GM19324 (cell line): ENCODE measurements around the gene FAM210B.
A peak's percentile ranks its signal among the peaks of the same experiment; 100 is the strongest.
"Not testable (repeated sequence)": the region's sequence is repeated elsewhere in the genome, so short reads cannot be mapped to it uniquely, and the experiment has no call there.

Experiments
- ATAC-seq: cut with Tn5 transposase; IDR thresholded peaks from one replicate; pipeline ENCODE4 v1.9.1; 2021; ENCODE audit warnings: mild to moderate bottlenecking, moderate library complexity; ENCODE audit not compliant: unreplicated experiment, low FRiP score

FAM210B gene

DNA sequence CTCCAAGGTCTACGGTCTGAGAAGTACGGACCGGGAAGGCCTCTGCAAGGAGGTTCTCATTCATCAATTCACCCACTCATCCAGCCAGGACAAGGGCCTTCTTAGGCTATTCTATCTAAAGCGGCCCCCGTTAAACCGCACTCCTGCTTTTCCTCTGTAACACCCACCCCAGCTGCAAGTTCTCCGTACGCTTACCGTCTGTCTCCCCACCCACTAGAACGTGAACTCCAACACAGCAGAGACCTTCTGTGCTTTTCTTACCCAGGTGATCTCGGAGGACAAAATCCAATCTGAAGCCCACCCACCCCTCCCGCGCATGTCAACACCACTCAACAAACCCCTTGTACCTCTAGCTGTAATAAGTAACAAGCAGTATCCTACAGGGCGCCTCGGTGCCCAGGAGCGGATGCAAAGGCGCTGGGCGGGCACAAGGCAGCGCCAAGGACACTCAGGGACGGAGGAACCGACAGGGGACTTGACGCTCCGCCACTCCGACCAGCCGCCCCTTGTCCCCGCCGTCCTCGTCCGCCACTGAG, 32.9 kb downstream of the FAM210B start:
- peak; percentile 34 for ATAC-seq

DNA sequence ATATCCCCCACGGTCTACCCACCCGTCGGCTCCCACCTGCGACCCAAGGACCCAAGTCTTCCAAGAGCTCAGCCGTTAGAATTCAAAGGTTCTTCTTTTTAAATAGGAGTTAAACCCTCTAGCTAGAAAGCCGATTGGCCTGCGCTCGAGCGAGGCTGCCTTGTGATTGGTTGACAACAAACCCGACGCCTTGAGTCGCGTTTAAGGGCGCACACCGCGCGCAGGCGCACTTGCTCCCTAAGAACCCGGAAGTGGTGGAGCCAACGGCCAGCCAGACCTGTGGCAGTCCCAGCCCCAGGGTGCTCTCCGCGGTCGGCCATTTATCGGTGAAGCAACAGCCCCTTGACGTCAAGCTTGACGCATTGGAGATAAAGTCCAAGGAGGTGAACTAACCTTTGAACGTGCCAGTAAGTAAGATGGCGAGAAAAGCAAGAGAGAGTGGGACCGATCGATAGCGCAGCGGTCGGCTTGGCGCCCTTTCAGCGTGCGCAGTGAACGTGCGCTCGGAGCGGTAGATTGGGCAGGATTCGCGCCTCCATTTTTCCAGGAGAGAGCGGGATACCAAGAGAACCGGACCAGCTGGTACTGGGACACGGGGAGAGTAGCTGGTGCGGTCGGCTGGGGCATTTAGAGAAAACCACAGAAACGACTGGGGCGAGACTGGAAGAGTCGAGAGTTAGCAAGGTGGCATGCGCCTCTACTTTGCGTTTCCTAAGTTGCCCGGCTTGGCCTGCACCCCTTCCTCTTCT, 33.5 kb downstream of the FAM210B start, which contains the start of the genes AURKA and CSTF1:
Gene AURKA (minus strand): TSS at position 84 of the 749 bp plus-strand sequence. CDS start 4,018 bp downstream, outside the sequence.
Gene CSTF1 (plus strand): TSS at position 514 of the 749 bp plus-strand sequence. CDS start 2,908 bp downstream, outside the sequence.
- ATAC-seq = peak; percentile 98

DNA sequence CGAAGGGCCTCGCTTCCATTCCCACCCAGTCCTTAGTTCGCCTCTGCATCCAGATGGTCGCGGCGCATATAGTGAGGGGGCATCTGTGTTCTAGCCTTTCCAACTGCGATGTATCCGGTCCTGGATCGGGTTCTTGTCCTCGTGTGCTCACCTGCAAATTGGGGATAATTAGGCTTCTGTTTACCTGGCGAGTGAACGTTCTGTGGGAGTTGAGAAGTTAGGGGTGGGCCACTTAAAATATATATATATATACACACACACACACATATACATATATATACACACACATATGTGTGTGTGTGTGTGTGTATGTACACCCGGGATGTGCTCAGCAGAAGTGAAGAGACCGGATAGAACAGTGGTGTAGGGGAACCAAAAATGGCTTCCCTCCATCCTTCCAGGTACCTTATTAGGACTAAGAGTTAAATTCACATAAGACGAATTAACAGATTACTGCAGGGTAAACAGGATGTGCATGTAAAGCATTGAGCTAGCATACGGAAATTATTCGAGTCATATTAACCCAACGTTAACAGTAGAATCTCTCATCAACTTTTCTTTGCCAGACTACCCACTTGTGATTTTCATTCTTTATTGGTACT, 34.2 kb downstream of the FAM210B start:
- ATAC-seq = no peak

DNA sequence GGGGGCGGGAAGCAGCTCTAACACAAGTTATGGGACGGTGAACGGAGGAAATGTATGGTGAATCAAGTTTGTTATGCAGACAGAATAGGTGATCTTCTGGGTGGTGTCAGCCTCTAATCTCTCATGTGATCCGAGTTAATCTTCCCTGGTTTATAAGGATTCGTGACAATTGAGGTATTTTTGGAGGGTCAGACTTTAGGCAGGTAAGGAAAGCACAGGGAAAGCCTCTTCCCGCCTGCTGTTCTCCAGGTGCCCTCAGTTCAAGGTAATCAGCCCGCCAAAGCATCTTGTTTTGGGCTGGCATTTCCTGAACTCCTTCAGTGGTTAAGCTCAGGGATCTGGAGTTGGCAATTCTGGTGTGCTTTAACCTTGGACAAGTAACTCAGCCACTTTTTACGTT, 34.9 kb downstream of the FAM210B start:
- ATAC-seq = no peak

DNA sequence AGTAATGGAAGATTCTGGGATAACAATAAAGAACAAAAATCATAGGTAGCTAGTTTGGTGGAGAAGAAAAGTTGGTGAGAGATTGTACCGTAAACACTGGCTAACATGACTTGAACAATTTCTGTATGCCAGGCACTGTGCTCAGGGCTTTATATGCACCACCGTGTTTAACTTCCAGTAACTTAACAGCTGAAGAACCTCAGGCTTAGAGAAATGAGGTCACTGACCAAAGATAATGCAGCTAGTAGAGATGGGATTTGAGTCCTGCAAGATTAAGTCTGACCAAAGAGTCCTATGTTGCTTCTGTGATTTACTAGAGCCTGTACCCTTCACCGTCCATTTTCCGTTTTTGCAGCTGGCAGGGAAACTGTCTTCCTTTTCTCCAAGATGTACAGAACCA, 36.4 kb downstream of the FAM210B start:
- no peak for ATAC-seq

DNA sequence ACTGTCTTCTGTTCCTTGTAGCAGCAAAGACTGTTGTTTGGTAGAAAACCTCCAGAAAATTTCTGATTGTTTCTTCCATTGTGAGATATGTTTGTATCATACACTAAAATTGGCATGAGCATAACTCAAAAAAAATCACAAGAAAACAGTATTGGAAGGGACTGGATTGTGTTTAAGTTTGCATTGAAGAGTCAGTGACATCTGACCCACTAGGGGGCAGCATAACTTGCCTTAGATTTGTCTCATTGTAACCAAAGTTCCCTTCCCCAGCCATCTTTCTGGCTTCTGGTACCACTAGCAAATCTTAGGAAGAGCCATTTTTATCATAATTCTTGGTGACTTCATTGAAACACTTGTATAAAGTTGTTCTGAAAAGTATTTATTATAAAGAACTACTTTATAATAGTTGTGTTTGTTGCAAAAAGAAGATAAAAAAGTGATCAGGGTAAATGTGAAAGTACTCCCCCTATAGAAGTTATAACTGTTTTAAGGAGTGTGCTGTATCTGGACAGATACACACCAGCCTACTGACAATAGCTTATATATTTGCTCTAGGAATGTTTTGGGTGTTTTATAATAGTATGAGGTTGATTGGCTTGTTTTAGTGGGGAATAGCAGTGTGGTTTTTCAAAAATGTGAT, 41.3 kb downstream of the FAM210B start:
- ATAC-seq = no peak

DNA sequence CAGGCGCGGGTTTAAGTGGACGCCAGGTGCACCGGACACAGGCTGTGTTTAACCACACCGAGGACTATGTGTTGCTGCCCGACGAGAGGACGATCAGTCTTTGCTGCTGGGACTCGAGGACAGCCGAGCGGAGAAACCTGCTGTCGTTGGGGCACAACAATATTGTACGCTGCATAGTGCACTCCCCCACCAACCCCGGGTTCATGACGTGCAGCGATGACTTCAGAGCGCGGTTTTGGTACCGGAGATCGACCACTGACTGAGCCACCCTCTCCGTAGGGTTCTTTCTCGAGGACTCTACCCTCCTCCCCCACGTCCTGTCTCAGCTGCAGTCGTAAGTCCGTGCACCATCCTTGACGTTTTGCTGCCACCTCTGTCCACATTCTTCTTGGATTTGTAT, 44.7 kb downstream of the FAM210B start:
- ATAC-seq = no peak

DNA sequence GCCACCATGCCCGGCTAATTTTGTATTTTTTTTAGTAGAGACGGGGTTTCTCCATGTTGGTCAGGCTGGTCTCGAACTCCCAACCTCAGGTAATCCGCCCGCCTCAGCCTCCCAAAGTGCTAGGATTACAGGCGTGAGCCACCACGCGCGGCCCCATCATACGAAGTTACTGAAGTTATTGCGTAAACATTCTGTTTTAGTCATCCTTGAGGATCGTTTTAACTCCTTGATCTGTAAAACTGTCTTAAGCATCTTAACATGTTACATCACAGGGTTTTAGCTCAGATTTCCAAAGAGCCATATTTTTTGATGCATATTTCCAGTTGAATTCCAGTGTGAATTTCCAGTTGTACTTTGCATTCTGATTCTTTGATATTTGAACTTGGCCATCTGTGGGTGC, 46.6 kb downstream of the FAM210B start:
- not testable (repeated sequence) for ATAC-seq

DNA sequence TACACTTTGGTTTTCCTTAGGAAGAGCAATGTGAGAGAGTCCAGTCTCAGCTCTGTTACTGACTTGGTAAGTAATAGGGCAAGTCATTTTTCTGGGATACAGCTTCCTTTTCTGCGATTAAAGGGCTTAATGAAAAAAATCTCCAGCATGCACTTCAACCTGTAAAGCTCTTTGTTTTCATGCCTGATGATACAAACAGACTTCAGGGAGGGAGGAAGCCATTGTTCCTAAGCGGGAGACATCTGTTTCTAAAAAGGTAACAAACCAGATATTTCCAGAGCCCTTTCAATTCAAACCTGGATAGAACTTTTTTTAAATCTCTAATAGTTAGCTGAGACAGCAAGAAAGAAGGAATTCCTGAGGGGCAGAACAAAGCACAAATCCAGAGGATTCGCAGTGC, 48.1 kb downstream of the FAM210B start:
- ATAC-seq = no peak

DNA sequence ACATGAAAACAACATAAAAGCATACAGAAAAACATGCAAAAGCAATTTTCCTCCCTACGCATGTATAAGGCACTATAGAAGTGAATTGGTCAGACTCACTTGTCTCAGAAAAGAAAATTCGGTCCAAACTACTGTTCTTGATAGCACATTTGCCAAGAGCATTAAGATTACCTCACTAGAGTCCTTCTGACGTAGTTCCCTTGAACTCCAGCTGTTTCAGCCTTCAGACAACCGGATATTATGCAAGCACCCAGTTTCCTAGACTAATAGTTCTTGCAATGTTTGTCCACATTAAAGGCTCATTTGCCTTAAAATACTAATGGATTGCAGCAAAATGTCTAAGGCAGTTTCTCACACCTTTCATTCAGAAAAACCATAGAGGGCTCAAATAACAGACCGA, 50.7 kb downstream of the FAM210B start:
- ATAC-seq = no peak

DNA sequence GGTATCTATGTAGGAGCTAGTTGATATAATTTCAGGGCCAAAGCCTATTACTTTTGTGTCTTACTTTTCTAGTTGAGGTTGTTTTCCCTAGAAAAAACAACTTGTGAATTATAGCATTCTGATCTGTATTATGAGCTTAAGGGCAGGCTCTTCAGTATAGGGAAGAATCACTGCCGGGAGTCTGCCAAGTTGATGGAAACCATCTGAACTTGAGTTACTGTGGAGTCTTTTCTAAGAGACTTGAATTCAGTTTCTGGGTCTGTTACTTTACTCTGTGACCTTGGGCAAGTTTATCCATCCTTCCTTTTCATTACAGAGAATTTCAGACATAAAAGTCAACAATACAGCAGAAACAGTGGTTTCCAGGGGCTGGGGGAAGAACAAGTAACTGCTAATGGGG, 51.2 kb downstream of the FAM210B start:
- no peak for ATAC-seq

DNA sequence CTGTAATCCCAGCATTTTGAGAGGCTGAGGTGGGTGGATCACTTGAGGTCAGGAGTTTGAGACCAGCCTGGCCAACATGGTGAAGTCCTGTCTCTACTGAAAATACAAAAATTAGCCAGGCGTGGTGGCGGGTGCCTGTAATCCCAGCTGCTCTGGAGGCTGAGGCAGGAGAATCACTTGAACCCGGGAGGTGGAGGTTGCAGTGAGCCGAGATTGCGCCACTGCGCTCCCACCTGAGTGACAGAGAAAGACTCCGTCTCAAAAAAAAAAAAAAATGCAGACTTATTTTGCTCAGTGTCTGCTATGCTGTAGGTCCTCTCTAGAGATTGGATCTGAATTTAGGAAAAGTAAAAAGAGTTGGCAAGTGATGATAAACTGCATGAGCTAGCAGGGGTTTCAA, 52.5 kb downstream of the FAM210B start:
- not testable (repeated sequence) for ATAC-seq

DNA sequence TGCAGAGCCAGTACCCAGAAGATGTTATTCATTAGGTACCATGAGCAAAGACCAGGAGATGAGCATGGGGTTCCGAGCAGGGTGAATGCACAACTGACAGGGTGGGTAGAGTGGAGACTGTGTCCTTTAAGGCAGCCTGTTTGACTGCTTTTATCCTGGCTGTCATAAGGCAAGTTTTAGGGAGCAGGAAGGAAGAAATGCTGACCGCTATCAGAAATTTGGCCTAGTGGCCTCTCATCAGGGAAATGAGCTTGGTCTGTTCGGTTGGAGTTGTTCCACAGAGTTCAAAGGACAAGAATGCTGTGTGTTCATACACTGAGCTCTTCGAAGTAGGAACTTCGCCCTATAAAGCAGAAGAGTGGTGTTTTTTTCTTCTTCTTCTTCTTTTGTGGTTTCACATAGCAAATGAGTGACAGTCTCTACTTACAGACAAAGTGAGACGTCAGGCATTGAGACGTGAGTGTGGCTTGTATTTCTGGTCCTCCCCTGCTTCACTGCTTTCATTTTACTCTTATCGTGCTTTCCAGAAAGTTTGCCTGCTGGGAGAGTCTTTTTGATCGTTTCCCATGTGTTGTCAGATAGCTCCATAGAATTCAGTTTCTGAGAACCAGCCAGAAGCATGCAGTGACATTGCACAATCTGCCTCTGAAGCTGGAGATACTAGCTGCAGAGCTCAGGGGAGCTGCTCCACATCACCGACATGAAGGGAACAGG, 53.1 kb downstream of the FAM210B start, which contains the start of gene CASS4:
Gene CASS4 (plus strand): TSS at position 502 of the 714 bp plus-strand sequence. CDS start 199 bp downstream, at position 701.
- peak; percentile 53 for ATAC-seq

DNA sequence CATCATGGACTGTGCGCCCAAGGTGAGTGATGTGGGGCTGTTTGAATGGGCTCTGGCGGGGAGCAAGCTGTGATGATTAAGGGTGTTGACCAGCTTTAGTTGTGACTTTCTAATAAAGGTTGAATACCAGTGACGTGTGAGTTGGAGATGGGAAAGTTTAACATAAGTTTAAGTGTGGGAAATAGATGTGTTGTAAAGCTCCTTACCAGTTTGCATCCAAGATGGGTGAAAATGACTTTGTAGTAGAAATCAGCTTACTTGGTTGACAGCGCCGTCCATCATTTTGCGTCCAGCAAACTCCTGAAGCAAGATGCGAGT, 53.7 kb downstream of the FAM210B start:
- ATAC-seq = no peak

DNA sequence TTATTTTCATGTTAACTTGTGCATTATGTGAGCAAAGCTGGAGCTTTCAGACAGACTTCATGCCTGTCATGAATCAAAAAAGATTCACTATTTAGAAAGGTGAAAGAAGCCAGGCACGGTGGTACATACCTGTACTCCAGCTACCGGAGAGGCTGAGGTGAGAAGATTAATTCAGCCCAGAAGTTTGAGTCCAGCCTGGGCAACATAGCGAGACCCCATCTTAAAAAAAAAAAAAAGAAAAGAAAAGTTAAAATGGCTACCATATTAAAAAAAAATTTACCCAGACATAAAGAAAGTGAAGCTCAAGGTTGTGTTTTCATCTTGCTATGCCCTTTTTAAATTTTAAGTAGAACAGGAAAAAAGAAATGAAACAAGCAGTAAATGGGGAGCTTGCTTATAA, 54.2 kb downstream of the FAM210B start:
- no peak for ATAC-seq

DNA sequence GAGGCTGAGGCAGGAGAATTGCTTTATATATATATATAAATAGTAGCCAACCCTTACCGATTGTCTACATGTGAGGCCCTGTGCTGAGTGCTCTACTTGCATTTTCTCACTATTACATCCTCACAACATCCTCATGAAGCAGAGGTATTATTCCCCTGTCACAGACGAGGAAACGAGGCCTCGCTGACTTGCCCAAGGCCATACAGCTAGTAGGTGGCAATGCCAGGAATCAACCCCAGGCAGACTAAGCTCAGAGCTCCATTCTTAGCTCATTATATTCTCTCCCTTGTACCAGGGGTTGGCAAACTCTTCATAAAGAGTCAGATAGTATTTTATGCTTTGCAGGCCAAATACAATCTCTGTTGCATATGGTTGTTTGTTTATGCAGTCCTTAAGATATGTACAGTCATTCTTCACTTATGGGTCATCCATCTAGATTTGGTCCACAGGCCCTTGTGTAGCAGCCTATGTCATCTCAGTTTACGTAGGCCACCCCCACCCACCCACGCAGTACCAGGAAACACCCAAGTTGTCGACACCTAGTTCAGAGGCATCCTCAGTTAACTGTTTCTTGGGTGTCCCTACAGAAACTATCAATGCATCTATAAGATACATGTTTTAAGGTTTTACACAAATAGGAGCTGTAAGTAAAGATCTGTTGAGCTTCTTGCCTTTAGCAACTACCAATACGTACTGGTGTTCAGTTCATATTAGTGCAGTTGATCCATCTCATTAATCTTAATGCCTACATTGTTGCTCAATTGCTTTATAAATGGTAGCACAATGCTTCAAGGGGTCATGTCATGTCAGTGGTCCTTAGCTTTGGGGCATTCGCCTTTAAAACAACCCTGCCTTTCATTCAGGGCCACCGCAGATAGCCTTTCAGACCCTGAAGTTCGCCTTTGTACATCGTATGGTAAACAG, 56.3 kb downstream of the FAM210B start:
- ATAC-seq = no peak

DNA sequence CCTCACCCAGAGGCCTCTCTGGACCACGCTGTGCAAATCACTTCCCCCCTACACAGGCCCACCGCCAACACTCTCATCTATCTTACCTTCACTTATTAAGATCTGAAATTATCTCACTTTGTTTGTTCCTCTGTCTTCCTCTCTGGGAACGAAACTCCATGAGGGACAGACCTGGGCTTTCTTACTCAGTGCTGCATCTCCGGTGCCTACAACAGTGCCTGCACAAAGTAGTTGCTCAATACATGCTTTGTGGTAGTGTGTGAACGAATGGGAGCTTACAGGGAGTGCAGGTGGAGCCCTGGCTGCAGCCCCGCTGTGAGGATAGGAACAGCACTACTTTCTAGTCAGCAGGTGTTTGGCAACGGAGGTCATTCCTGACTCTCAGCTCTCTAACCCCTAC, 58.6 kb downstream of the FAM210B start:
- no peak for ATAC-seq

DNA sequence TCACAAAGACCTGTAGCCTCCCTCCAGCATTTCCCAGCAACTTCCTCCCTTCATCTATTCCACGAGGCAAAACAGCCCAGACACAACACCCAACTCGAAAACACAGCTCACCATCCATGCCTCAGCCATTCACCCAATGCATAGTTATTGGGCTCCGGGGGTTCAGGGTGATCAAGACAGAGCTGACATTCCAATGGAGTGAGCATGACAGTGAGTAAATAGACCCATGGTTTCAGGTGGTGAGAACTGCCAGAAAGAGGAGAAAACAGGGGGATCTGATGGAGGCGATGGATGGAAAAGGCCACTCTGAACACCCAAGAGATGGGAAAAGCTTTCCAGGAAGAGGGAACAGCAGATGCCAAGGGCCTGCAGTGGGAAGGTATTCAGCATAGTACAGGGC, 59.1 kb downstream of the FAM210B start:
- no peak for ATAC-seq
